ENCODE data around the gene NEXMIF. TPM values are rescaled to one million over a fixed set of nuclear protein-coding genes. Genes with fewer than 3 reads are reported as not detected.
A peak's percentile ranks its signal among the peaks of the same experiment; 100 is the strongest.
"Not testable (repeated sequence)": the region's sequence is repeated elsewhere in the genome, so short reads cannot be mapped to it uniquely, and the experiment has no call there.

NEXMIF gene
- total and polyA plus RNA-seq, 2 donors from 2014 or later = 0.54 to 6.0 TPM

- FAIRE-seq (no peak), DNase-seq (no peak)
- no peak overlapping the region for H3K9ac ChIP-seq (ENCODE audit: low read length in 3 of 3)
- no peaks in the 10 kb centered on the region for H3K4me1 ChIP-seq (ENCODE audit: control insufficient read depth in 2 of 3, insufficient read depth in 2 of 3, low read depth in 1 of 3, low read length in 3 of 3)
- no peaks in the 10 kb centered on the region for H3K9me3 ChIP-seq (ENCODE audit: control insufficient read depth in 2 of 3, insufficient read depth in 1 of 3, low read length in 3 of 3)
- H3K36me3 ChIP-seq (ENCODE audit: control insufficient read depth in 2 of 3, insufficient read depth in 3 of 3, low read length in 3 of 3) = no peaks in the 10 kb centered on the region
- H3K4me3 ChIP-seq (ENCODE audit: low read length in 3 of 3) = no peak overlapping the region
- intact Hi-C loops (cut with DNase I) = no loop called here
- TF ChIP-seq CTCF (IDR thresholded peaks at IDR 0.05; ENCODE audit: borderline replicate concordance, extremely low read depth, insufficient read depth) = no peak
- H3K27ac ChIP-seq (ENCODE audit: low read depth in 2 of 2, low read length in 2 of 2) = no peak overlapping the region
- no peaks in the 10 kb centered on the region for H3K27me3 ChIP-seq (ENCODE audit: control insufficient read depth, insufficient read depth, low read length)
Measured at GRCh38 chrX:74892561-74892960, 32.7 kb downstream of the NEXMIF start.

- Histone ChIP-seq H3K9ac (ENCODE audit: low read length in 3 of 3) (no peak overlapping the region), H3K36me3 (ENCODE audit: control insufficient read depth in 2 of 3, insufficient read depth in 3 of 3, low read length in 3 of 3) (no peaks in the 10 kb centered on the region), H3K4me3 (ENCODE audit: low read length in 3 of 3) (no peak overlapping the region), H3K9me3 (ENCODE audit: control insufficient read depth in 2 of 3, insufficient read depth in 1 of 3, low read length in 3 of 3) (no peaks in the 10 kb centered on the region), H3K27me3 (ENCODE audit: control insufficient read depth, insufficient read depth, low read length) (no peaks in the 10 kb centered on the region), H3K27ac (ENCODE audit: low read depth in 2 of 2, low read length in 2 of 2) (no peak overlapping the region), H3K4me1 (ENCODE audit: control insufficient read depth in 2 of 3, insufficient read depth in 2 of 3, low read depth in 1 of 3, low read length in 3 of 3) (no peaks in the 10 kb centered on the region)
- FAIRE-seq = no peak
- no peak for TF ChIP-seq CTCF (IDR thresholded peaks at IDR 0.05; ENCODE audit: borderline replicate concordance, extremely low read depth, insufficient read depth)
- intact Hi-C loops (cut with DNase I) = no loop called here
- peak in 3 of 5 donors; percentile 18 to 23 (median 22) for DNase-seq
Measured at GRCh38 chrX:74890676-74891430, 34.4 kb downstream of the NEXMIF start.

GRCh38 chrX:74882383-74882782 is 42.9 kb downstream of the NEXMIF start:
- H3K27ac ChIP-seq (ENCODE audit: low read depth in 2 of 2, low read length in 2 of 2); FAIRE-seq; H3K4me1 ChIP-seq (ENCODE audit: control insufficient read depth in 2 of 3, insufficient read depth in 2 of 3, low read depth in 1 of 3, low read length in 3 of 3); H3K9me3 ChIP-seq (ENCODE audit: control insufficient read depth in 2 of 3, insufficient read depth in 1 of 3, low read length in 3 of 3); H3K4me3 ChIP-seq (ENCODE audit: low read length in 3 of 3); H3K27me3 ChIP-seq (ENCODE audit: control insufficient read depth, insufficient read depth, low read length); DNase-seq; intact Hi-C loops (cut with DNase I); H3K9ac ChIP-seq (ENCODE audit: low read length in 3 of 3); H3K36me3 ChIP-seq (ENCODE audit: control insufficient read depth in 2 of 3, insufficient read depth in 3 of 3, low read length in 3 of 3): not testable (repeated sequence)

GRCh38 chrX:74865725-74866124 is 59.5 kb downstream of the NEXMIF start:
- no peaks in the 10 kb centered on the region for H3K36me3 ChIP-seq (ENCODE audit: control insufficient read depth in 2 of 3, insufficient read depth in 3 of 3, low read length in 3 of 3)
- no peaks in the 10 kb centered on the region for H3K4me1 ChIP-seq (ENCODE audit: control insufficient read depth in 2 of 3, insufficient read depth in 2 of 3, low read depth in 1 of 3, low read length in 3 of 3)
- H3K9me3 ChIP-seq (ENCODE audit: control insufficient read depth in 2 of 3, insufficient read depth in 1 of 3, low read length in 3 of 3) = no peaks in the 10 kb centered on the region
- no peak for FAIRE-seq
- H3K27me3 ChIP-seq (ENCODE audit: control insufficient read depth, insufficient read depth, low read length) = no peaks in the 10 kb centered on the region
- intact Hi-C loops (cut with DNase I) = no loop called here
- no peak overlapping the region for H3K4me3 ChIP-seq (ENCODE audit: low read length in 3 of 3)
- no peak for TF ChIP-seq CTCF (IDR thresholded peaks at IDR 0.05; ENCODE audit: borderline replicate concordance, extremely low read depth, insufficient read depth)
- DNase-seq = no peak
- no peak overlapping the region for H3K27ac ChIP-seq (ENCODE audit: low read depth in 2 of 2, low read length in 2 of 2)
- H3K9ac ChIP-seq (ENCODE audit: low read length in 3 of 3) = no peak overlapping the region

All from kidney (tissue), 14 donors.